K562 treated with DMSO at 1 percent for 12 hours (cell line): Measurements from ENCODE around the gene RNF130. TPM values are rescaled to one million over a fixed set of nuclear protein-coding genes. Genes with fewer than 3 reads are reported as not detected.

Source experiments
- total RNA-seq: library from RNA; unstranded; fragments of 300-600 nt; gene quantifications from 2 replicates; pipeline ENCODE4 v1.2.3, GENCODE V29; 2022; ENCODE audit not compliant: insufficient read depth

The RNF130 gene, protein sequence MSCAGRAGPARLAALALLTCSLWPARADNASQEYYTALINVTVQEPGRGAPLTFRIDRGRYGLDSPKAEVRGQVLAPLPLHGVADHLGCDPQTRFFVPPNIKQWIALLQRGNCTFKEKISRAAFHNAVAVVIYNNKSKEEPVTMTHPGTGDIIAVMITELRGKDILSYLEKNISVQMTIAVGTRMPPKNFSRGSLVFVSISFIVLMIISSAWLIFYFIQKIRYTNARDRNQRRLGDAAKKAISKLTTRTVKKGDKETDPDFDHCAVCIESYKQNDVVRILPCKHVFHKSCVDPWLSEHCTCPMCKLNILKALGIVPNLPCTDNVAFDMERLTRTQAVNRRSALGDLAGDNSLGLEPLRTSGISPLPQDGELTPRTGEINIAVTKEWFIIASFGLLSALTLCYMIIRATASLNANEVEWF
- total RNA-seq: 50.2 and 75.1 TPM in 2 replicates

DNA sequence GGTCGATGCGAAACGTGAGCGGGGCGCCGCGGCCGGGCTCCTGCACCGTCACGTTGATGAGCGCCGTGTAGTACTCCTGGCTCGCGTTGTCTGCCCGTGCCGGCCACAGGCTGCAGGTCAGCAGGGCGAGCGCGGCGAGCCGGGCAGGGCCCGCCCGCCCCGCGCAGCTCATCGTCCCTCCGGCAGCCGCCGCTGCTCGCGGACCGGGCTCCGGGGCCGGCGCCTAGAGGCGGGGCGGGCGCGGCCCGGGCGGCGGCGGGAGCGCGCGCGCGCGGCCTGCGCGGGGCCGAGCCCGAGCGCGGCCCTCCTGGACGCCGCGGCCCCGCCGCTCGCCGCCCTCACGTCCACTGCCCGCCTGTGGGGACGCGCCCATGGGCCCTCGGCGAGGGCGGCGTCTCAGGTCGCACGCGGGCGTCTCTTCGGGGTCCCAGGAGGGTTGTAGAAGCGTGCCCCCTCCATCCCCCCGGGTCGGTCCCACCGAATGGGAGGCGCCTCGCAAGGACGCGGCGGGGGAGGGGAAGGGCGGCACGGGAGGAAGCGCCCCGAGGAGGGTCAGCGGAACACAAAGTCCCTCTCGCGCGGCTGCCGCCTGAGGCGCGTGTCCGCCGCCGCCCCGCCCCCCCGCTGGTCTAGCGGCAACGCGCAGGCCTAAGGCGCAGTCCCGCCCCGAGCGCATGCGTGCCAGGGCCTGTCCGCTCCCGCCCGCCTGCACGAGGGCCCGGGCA is at the start of gene RNF130:
Gene RNF130, minus strand, starts transcription at position 229 of the 725 bp plus-strand sequence. Its CDS starts 57 bp downstream, at position 172.

DNA sequence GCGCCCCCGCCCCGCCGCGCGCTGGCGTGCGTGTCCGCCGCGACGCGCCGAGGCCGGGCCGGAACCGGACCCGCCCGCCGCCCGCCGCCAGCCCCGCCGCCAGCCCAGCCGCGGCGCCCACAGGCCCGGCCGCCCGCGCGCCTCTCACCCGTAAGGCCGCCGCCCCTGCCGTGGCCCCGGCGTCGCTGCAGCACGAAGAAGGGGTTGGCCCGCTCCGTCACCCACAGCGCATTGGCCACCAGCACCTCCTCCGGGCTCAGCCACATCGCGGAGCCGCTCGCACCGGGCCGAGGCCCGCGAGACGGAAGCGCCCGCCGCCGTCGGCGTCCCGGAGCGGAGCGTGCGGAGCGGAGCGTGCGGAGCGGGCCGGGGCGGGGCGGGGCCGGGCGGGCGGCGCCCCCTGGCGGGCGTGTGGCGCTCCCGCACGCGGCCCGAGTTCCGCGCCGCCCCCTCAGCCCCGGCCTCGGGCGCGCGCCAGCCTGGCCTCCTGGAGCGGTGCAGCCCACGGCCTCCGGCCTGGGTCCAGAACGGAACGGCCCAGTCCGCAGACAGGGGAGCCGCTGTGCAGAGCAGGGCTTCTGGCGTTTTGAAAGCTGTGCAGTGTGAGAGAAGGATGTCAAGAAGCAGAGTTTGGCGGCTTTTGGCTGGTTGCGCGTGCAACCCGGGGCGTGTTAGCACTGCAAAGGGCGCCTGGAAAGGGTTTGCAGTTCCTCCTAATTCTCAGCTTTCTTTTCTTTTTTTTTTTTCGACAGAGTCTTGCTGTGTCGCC is 163.8 kb downstream of the RNF130 start, which contains the start of gene TBC1D9B:
Gene TBC1D9B, minus strand, starts transcription at position 342 of the 769 bp plus-strand sequence. Its CDS starts 76 bp downstream, at position 266.

Other genes starting within 250 kb of the RNF130 start
- gene MRNIP, start 212.9 kb downstream of the RNF130 start, total RNA-seq: 17.2 and 28.5 TPM in 2 replicates
- gene TBC1D9B, start 163.9 kb downstream of the RNF130 start, total RNA-seq: 22.1 and 54.7 TPM in 2 replicates
- gene RASGEF1C, start 137.5 kb upstream of the RNF130 start, total RNA-seq: 0.37 and 2.6 TPM in 2 replicates
- gene MAPK9, start 220.3 kb upstream of the RNF130 start, total RNA-seq: 18.7 and 41.9 TPM in 2 replicates